Parathyroid adenoma (tissue), 2 donors: Measurements from ENCODE around the gene GRIA1.

Experiments
- H2AFZ ChIP-seq: fragments of 300-600 bp; sonication (generic); one replicate; pipeline ENCODE4 v1.7.0; 2017; ENCODE audit warnings: antibody characterized with exemption, mild to moderate bottlenecking
- H3K27ac ChIP-seq: fragments of 300-600 bp; sonication (generic); one replicate; pipeline ENCODE4 v1.7.0; 2017
- H3K27me3 ChIP-seq: fragments of 300-600 bp; sonication (generic); one replicate; pipeline ENCODE4 v1.7.0; 2017; ENCODE audit warnings: low read length; ENCODE audit not compliant: control insufficient read depth, insufficient read depth
- H3K36me3 ChIP-seq: fragments of 300-600 bp; sonication (generic); one replicate; pipeline ENCODE4 v1.7.0; 2017; ENCODE audit warnings: low read length; ENCODE audit not compliant: control insufficient read depth, insufficient read depth
- H3K4me1 ChIP-seq: fragments of 300-600 bp; sonication (generic); one replicate; pipeline ENCODE4 v1.7.0; 2017; ENCODE audit warnings: control low read depth
- H3K4me2 ChIP-seq: fragments of 300-600 bp; sonication (generic); one replicate; pipeline ENCODE4 v1.7.0; 2017; ENCODE audit warnings: low read length
- H3K4me3 ChIP-seq: fragments of 300-600 bp; sonication (generic); one replicate; pipeline ENCODE4 v1.7.0; 2017; ENCODE audit warnings: low read depth, low read length
- H3K79me2 ChIP-seq: fragments of 300-600 bp; sonication (generic); one replicate; pipeline ENCODE4 v1.7.0; 2017; ENCODE audit warnings: control low read depth
- H3K9ac ChIP-seq: fragments of 300-600 bp; sonication (generic); one replicate; pipeline ENCODE4 v1.7.0; 2017; ENCODE audit warnings: mild to moderate bottlenecking
- H3K9me3 ChIP-seq: fragments of 300-600 bp; sonication (generic); one replicate; pipeline ENCODE4 v1.7.0; 2017; ENCODE audit warnings: low read length; ENCODE audit not compliant: control insufficient read depth
- CTCF ChIP-seq: fragments of 300-600 bp; sonication (generic); IDR thresholded peaks from one replicate; pipeline ENCODE4 v1.7.0; 2017; ENCODE audit warnings: antibody characterized with exemption, mild to moderate bottlenecking
- donor health status: primary hyperparathyroidism.

Gene GRIA1

GRCh38 chr5:153671653-153672346, 181.3 kb downstream of the GRIA1 start:
- H3K9ac ChIP-seq: no peak overlapping the region
- H3K79me2 ChIP-seq: no peaks in the 10 kb centered on the region
- H3K4me1 ChIP-seq: no peaks in the 10 kb centered on the region
- H3K4me3 ChIP-seq: no peak overlapping the region
- H3K27ac ChIP-seq: no peak overlapping the region
- H2AFZ ChIP-seq: no peak overlapping the region
- no peak for TF ChIP-seq CTCF
- no peak overlapping the region for H3K4me2 ChIP-seq
- H3K27me3 ChIP-seq: no peaks in the 10 kb centered on the region
- H3K36me3 ChIP-seq: no peaks in the 10 kb centered on the region
- no peaks in the 10 kb centered on the region for H3K9me3 ChIP-seq

- H3K27me3 ChIP-seq: no peaks in the 10 kb centered on the region
- TF ChIP-seq CTCF: no peak
- no peak overlapping the region for H3K27ac ChIP-seq
These were observed 182.0 kb downstream of the GRIA1 start for GRCh38 chr5:153672347-153673090.

GRCh38 chr5:153674356-153674755, 183.9 kb downstream of the GRIA1 start:
- Histone ChIP-seq H3K9ac (no peak overlapping the region), H3K36me3 (no peaks in the 10 kb centered on the region), H3K4me2 (no peak overlapping the region), H3K27me3 (no peaks in the 10 kb centered on the region), H3K4me3 (no peak overlapping the region), H3K79me2 (no peaks in the 10 kb centered on the region), H3K27ac (no peak overlapping the region), H3K4me1 (no peaks in the 10 kb centered on the region), H3K9me3 (no peaks in the 10 kb centered on the region), H2AFZ (no peak overlapping the region)
- no peak for TF ChIP-seq CTCF

More at GRCh38 chr5:153672347-153673090, 182.0 kb downstream of the GRIA1 start:
- H2AFZ ChIP-seq: no peak overlapping the region
- H3K4me1 ChIP-seq: no peaks in the 10 kb centered on the region
- no peak overlapping the region for H3K4me2 ChIP-seq
- H3K9me3 ChIP-seq: no peaks in the 10 kb centered on the region
- no peak overlapping the region for H3K4me3 ChIP-seq
- no peaks in the 10 kb centered on the region for H3K36me3 ChIP-seq
- no peaks in the 10 kb centered on the region for H3K79me2 ChIP-seq
- no peak overlapping the region for H3K9ac ChIP-seq

- no peaks in the 10 kb centered on the region for H3K36me3 ChIP-seq
These were observed 185.9 kb downstream of the GRIA1 start for GRCh38 chr5:153676406-153676805.

More at GRCh38 chr5:153676406-153676805, 185.9 kb downstream of the GRIA1 start:
- Histone ChIP-seq H3K9me3 (no peaks in the 10 kb centered on the region), H3K4me2 (no peak overlapping the region), H3K27me3 (no peaks in the 10 kb centered on the region), H2AFZ (no peak overlapping the region), H3K27ac (no peak overlapping the region), H3K4me3 (no peak overlapping the region), H3K4me1 (no peaks in the 10 kb centered on the region), H3K79me2 (no peaks in the 10 kb centered on the region), H3K9ac (no peak overlapping the region)
- TF ChIP-seq CTCF: no peak
